HepG2 (cell line): Measurements from ENCODE around the gene RHD. TPM values are rescaled to one million over a fixed set of nuclear protein-coding genes. Genes with fewer than 3 reads are reported as not detected.

Source experiments
- CREB3 ChIP-seq: sonication (generic); formaldehyde crosslinking; IDR thresholded peaks from 2 replicates; pipeline ENCODE4 v1.5.0; 2020; ENCODE audit warnings: missing genetic modification reagents
- EED ChIP-seq: sonication (generic); formaldehyde crosslinking; IDR thresholded peaks from 2 replicates; pipeline ENCODE4 v1.5.0; 2020; ENCODE audit warnings: mild to moderate bottlenecking, missing genetic modification reagents
- NFAT5 ChIP-seq: sonication (generic); formaldehyde crosslinking; IDR thresholded peaks from 2 replicates; pipeline ENCODE4 v1.4.0; 2020; ENCODE audit warnings: missing genetic modification reagents
- PPARG ChIP-seq: conservative IDR thresholded peaks from 2 replicates; pipeline ENCODE4 v1.6.1; 2016; ENCODE audit warnings: missing biosample characterization, missing genetic modification reagents
- RXRB ChIP-seq: IDR thresholded peaks from 2 replicates; pipeline ENCODE4 v1.6.1; 2016; ENCODE audit warnings: borderline replicate concordance, missing genetic modification reagents, missing compliant biosample characterization
- TAF1 ChIP-seq: sonication (generic); formaldehyde crosslinking; IDR thresholded peaks from 2 replicates; pipeline ENCODE4 v1.4.0; 2020; ENCODE audit warnings: missing genetic modification reagents
- YEATS4 ChIP-seq: sonication (generic); formaldehyde crosslinking; IDR thresholded peaks from 2 replicates; pipeline ENCODE4 v1.4.0; 2020; ENCODE audit warnings: missing genetic modification reagents, borderline replicate concordance
- ZBED4 ChIP-seq: sonication (generic); formaldehyde crosslinking; IDR thresholded peaks from 2 replicates; pipeline ENCODE4 v1.4.0; 2020; ENCODE audit warnings: missing genetic modification reagents, borderline replicate concordance
- ZBTB14 ChIP-seq: sonication (generic); formaldehyde crosslinking; IDR thresholded peaks from 2 replicates; pipeline ENCODE4 v1.4.0; 2020; ENCODE audit warnings: missing genetic modification reagents
- ZNF281 ChIP-seq: sonication (generic); formaldehyde crosslinking; IDR thresholded peaks from 2 replicates; pipeline ENCODE4 v1.4.0; 2020; ENCODE audit warnings: missing genetic modification reagents, borderline replicate concordance
- ZNF326 ChIP-seq: sonication (generic); formaldehyde crosslinking; IDR thresholded peaks from 2 replicates; pipeline ENCODE4 v1.4.0; 2020; ENCODE audit warnings: missing genetic modification reagents, borderline replicate concordance
- ZNF557 ChIP-seq: sonication (generic); formaldehyde crosslinking; IDR thresholded peaks from 2 replicates; pipeline ENCODE4 v1.4.0; 2020; ENCODE audit warnings: missing genetic modification reagents
- ZNF629 ChIP-seq: sonication (generic); formaldehyde crosslinking; conservative IDR thresholded peaks from 2 replicates; pipeline ENCODE4 v1.5.0; 2020; ENCODE audit warnings: missing genetic modification reagents
- ZNF878 ChIP-seq: sonication (generic); formaldehyde crosslinking; IDR thresholded peaks from 2 replicates; pipeline ENCODE4 v1.8.1; 2023; ENCODE audit warnings: mild to moderate bottlenecking, missing genetic modification reagents, moderate library complexity
- polyA plus RNA-seq, 8 experiments: library from polyadenylated mRNA; depleted of rRNA in 3 of 8; stranded (reverse) in 7 of 8; unstranded in 1 of 8; fragments of >200 nt; fragmentation: Illumina TruSeq in 4 of 8; extraction: Trizol in 4 of 8; gene quantifications; 2 replicates each; pipeline versions ENCODE4 v1.2.1 to v1.2.3, GENCODE V29; 2011 to 2016; ENCODE audit warnings: low read depth in 4 of 8, missing spikeins in 1 of 8, mixed read lengths in 1 of 8; ENCODE audit not compliant: insufficient read depth in 1 of 8
- total RNA-seq, 5 experiments: library from RNA; depleted of rRNA; stranded (reverse); fragments of >200 nt; fragmentation: Illumina TruSeq; extraction: Trizol; gene quantifications; 2 replicates each; pipeline ENCODE4 v1.2.3, GENCODE V29; 2016; ENCODE audit warnings: low read depth in 1 of 5

The RHD gene
- total and polyA plus RNA-seq, 2 of the 13 experiments (the other 11 are each of a cell fraction or from before 2014, with no cell fraction given): not detected

GRCh38 chr1:25247024-25247828 is 25.1 kb upstream of the RHD start, which contains the start of gene RSRP1 (continued):
- no peak; the same call in 1 of the 2 replicates for TF ChIP-seq ZBED4 (CRISPR knock-in tag)
- TF ChIP-seq ZNF629 (CRISPR knock-in tag): peak; percentile 30; the same call in 1 of the 2 replicates
- peak; percentile 58; the same call in 1 of the 2 replicates for TF ChIP-seq RXRB (CRISPR knock-in tag)
- peak; percentile 27 for TF ChIP-seq CREB3
- peak; percentile 30 for TF ChIP-seq ZNF326 (CRISPR knock-in tag)
- peak; percentile 98 for TF ChIP-seq TAF1 (CRISPR knock-in tag)
- TF ChIP-seq PPARG (CRISPR knock-in tag): no peak
- peak; percentile 90 for TF ChIP-seq YEATS4 (CRISPR knock-in tag)
- TF ChIP-seq ZBTB14 (CRISPR knock-in tag): no peak
- no peak for TF ChIP-seq ZNF878 (CRISPR knock-in tag)
- no peak for TF ChIP-seq EED (CRISPR knock-in tag)
- TF ChIP-seq ZNF281 (CRISPR knock-in tag): no peak
- peak; percentile 71; the same call in 1 of the 2 replicates for TF ChIP-seq ZNF557 (CRISPR knock-in tag)
- no peak for TF ChIP-seq NFAT5 (CRISPR knock-in tag)
